ENCODE results near the gene RAF1. TPM values are rescaled to one million over a fixed set of nuclear protein-coding genes. Genes with fewer than 3 reads are reported as not detected.

RAF1 gene
- total and polyA plus RNA-seq, 2 donors (not counting 1 experiment from before 2014, with no cell fraction given): 134 to 258 TPM

- peaks cover 70% of the 10 kb centered on the region for H3K79me2 ChIP-seq (ENCODE audit: control insufficient read depth, insufficient read depth, low read length)
- H3K9me3 ChIP-seq (ENCODE audit: control insufficient read depth, insufficient read depth, low read depth, low read length): no peaks in the 10 kb centered on the region
- no peak for TF ChIP-seq EZH2 (IDR thresholded peaks at IDR 0.05; ENCODE audit: low read length, missing control alignments)
- TF ChIP-seq CTCF (conservative IDR thresholded peaks at IDR 0.05 in 1 of 2, IDR thresholded peaks at IDR 0.05 in 1 of 2; ENCODE audit: low read depth in 1 of 2, low read length in 2 of 2): no peak
- H3K27me3 ChIP-seq (ENCODE audit: control insufficient read depth, insufficient read depth, low read length): no peaks in the 10 kb centered on the region
- H4K20me1 ChIP-seq (ENCODE audit: control insufficient read depth, extremely low read depth, insufficient read depth, low read length): peaks cover 2% of the 10 kb centered on the region
- no peak for DNase-seq (ENCODE audit: low read depth in 2 of 2)
- no peak overlapping the region for H2AFZ ChIP-seq (ENCODE audit: low read length)
- H3K4me1 ChIP-seq (ENCODE audit: control insufficient read depth, extremely low read depth, insufficient read depth, low read length): peaks cover 4% of the 10 kb centered on the region
- H3K27ac ChIP-seq (ENCODE audit: insufficient read depth, low read length): no peak overlapping the region
- no peak overlapping the region for H3K4me2 ChIP-seq (ENCODE audit: extremely low read depth, insufficient read depth, low read length)
- no peak overlapping the region for H3K9ac ChIP-seq (ENCODE audit: insufficient read depth, low read length)
- H3K4me3 ChIP-seq (replicated peaks in 1 of 4; ENCODE audit: control extremely low read depth in 1 of 4, insufficient read depth in 1 of 4, low read depth in 3 of 4, low read length in 4 of 4): peak overlapping the region in 1 of 4 experiments; percentile 94
- H3K36me3 ChIP-seq (ENCODE audit: control insufficient read depth, insufficient read depth, low read length): no peaks in the 10 kb centered on the region
Measured at GRCh38 chr3:12559520-12559919, 104.4 kb downstream of the RAF1 start.

GRCh38 chr3:12558706-12559105, 105.2 kb downstream of the RAF1 start:
- H3K79me2 ChIP-seq (ENCODE audit: control insufficient read depth, insufficient read depth, low read length): peaks cover 64% of the 10 kb centered on the region
- peak overlapping the region; percentile 88 for H3K4me2 ChIP-seq (ENCODE audit: extremely low read depth, insufficient read depth, low read length)
- H4K20me1 ChIP-seq (ENCODE audit: control insufficient read depth, extremely low read depth, insufficient read depth, low read length): peaks cover 2% of the 10 kb centered on the region

GRCh38 chr3:12557473-12558100, 106.3 kb downstream of the RAF1 start:
- Histone ChIP-seq H3K79me2 (ENCODE audit: control insufficient read depth, insufficient read depth, low read length) (peaks cover 55% of the 10 kb centered on the region), H3K4me2 (ENCODE audit: extremely low read depth, insufficient read depth, low read length) (peak overlapping the region; percentile 88), H3K27ac (ENCODE audit: insufficient read depth, low read length) (peak overlapping the region; percentile 95), H3K9me3 (ENCODE audit: control insufficient read depth, insufficient read depth, low read depth, low read length) (no peaks in the 10 kb centered on the region), H3K36me3 (ENCODE audit: control insufficient read depth, insufficient read depth, low read length) (no peaks in the 10 kb centered on the region), H3K4me1 (ENCODE audit: control insufficient read depth, extremely low read depth, insufficient read depth, low read length) (no peaks in the 10 kb centered on the region), H4K20me1 (ENCODE audit: control insufficient read depth, extremely low read depth, insufficient read depth, low read length) (peaks cover 2% of the 10 kb centered on the region), H2AFZ (ENCODE audit: low read length) (peak overlapping the region; percentile 63), H3K4me3 (replicated peaks in 1 of 4; ENCODE audit: control extremely low read depth in 1 of 4, insufficient read depth in 1 of 4, low read depth in 3 of 4, low read length in 4 of 4) (peak overlapping the region; percentile 87 to 96 (median 92)), H3K27me3 (ENCODE audit: control insufficient read depth, insufficient read depth, low read length) (no peaks in the 10 kb centered on the region), H3K9ac (ENCODE audit: insufficient read depth, low read length) (peak overlapping the region; percentile 97)
- TF ChIP-seq CTCF (conservative IDR thresholded peaks at IDR 0.05 in 1 of 2, IDR thresholded peaks at IDR 0.05 in 1 of 2; ENCODE audit: low read depth in 1 of 2, low read length in 2 of 2) (no peak), EZH2 (IDR thresholded peaks at IDR 0.05; ENCODE audit: low read length, missing control alignments) (no peak)
- DNase-seq (ENCODE audit: low read depth in 2 of 2): peak; percentile 49 to 68

More at GRCh38 chr3:12558706-12559105, 105.2 kb downstream of the RAF1 start:
- H3K4me3 ChIP-seq (replicated peaks in 1 of 4; ENCODE audit: control extremely low read depth in 1 of 4, insufficient read depth in 1 of 4, low read depth in 3 of 4, low read length in 4 of 4): peak overlapping the region; percentile 87 to 96 (median 92)
- H3K27me3 ChIP-seq (ENCODE audit: control insufficient read depth, insufficient read depth, low read length): no peaks in the 10 kb centered on the region
- H3K36me3 ChIP-seq (ENCODE audit: control insufficient read depth, insufficient read depth, low read length): no peaks in the 10 kb centered on the region
- peaks cover 4% of the 10 kb centered on the region for H3K4me1 ChIP-seq (ENCODE audit: control insufficient read depth, extremely low read depth, insufficient read depth, low read length)
- no peak overlapping the region for H2AFZ ChIP-seq (ENCODE audit: low read length)
- H3K27ac ChIP-seq (ENCODE audit: insufficient read depth, low read length): no peak overlapping the region
- TF ChIP-seq CTCF (conservative IDR thresholded peaks at IDR 0.05 in 1 of 2, IDR thresholded peaks at IDR 0.05 in 1 of 2; ENCODE audit: low read depth in 1 of 2, low read length in 2 of 2) (no peak), EZH2 (IDR thresholded peaks at IDR 0.05; ENCODE audit: low read length, missing control alignments) (no peak)
- H3K9me3 ChIP-seq (ENCODE audit: control insufficient read depth, insufficient read depth, low read depth, low read length): no peaks in the 10 kb centered on the region
- DNase-seq (ENCODE audit: low read depth in 2 of 2): no peak
- no peak overlapping the region for H3K9ac ChIP-seq (ENCODE audit: insufficient read depth, low read length)

Measured in fibroblast of lung (primary cell).